ENCODE measurements around the gene PCED1A. TPM values are rescaled to one million over a fixed set of nuclear protein-coding genes. Genes with fewer than 3 reads are reported as not detected.
A peak's percentile ranks its signal among the peaks of the same experiment; 100 is the strongest.

Gene PCED1A
- total RNA-seq, 2 experiments from 2014 or later: 33.9 to 34.3 TPM

- ChIA-PET POLR2A (interaction anchor here (1.8 kb wide), 1 partner anchor 9 kb away, joined by 7 read pairs; the partner anchor contains the start of genes PCED1A and VPS16), CTCF (interaction anchor here (1.2 to 1.7 kb wide), 3 partner anchors 11 to 97 kb away, joined by 3 to 5 read pairs (median 3); no protein-coding TSS in a partner anchor)
- H3K36me3 Mint-ChIP-seq (ENCODE audit: low read depth): peaks cover 3% of the 10 kb centered on the region
- H3K4me1 Mint-ChIP-seq (ENCODE audit: low read depth): peaks cover 38% of the 10 kb centered on the region
- no peak overlapping the region for H3K27ac Mint-ChIP-seq
- H3K9me3 Mint-ChIP-seq: no peaks in the 10 kb centered on the region
- H3K27me3 Mint-ChIP-seq: no peaks in the 10 kb centered on the region
- intact Hi-C loops (cut with micrococcal nuclease): no loop called here
- TF ChIP-seq CTCF (IDR thresholded peaks at IDR 0.05): no peak
- ATAC-seq (peak; percentile 28), DNase-seq (no peak)
- H3K4me3 Mint-ChIP-seq: no peak overlapping the region
Observed at GRCh38 chr20:2849529-2849928, 9.1 kb upstream of the PCED1A start.

GRCh38 chr20:2847802-2848201, 7.3 kb upstream of the PCED1A start:
- ATAC-seq (no peak), DNase-seq (no peak)
- Mint-ChIP-seq H3K36me3 (ENCODE audit: low read depth) (peaks cover 3% of the 10 kb centered on the region), H3K4me1 (ENCODE audit: low read depth) (peaks cover 42% of the 10 kb centered on the region), H3K9me3 (no peaks in the 10 kb centered on the region), H3K27ac (no peak overlapping the region), H3K4me3 (no peak overlapping the region), H3K27me3 (no peaks in the 10 kb centered on the region)
- POLR2A ChIA-PET: interaction anchor here (1.0 kb wide), 2 partner anchors 16 to 225 kb away, joined by 4 to 5 read pairs; no protein-coding TSS in a partner anchor
- TF ChIP-seq CTCF (IDR thresholded peaks at IDR 0.05): no peak
- CTCF ChIA-PET: no interaction called here
- intact Hi-C loops (cut with micrococcal nuclease): no loop called here

GRCh38 chr20:2846698-2847097, 6.2 kb upstream of the PCED1A start:
- H3K4me1 Mint-ChIP-seq (ENCODE audit: low read depth): peaks cover 31% of the 10 kb centered on the region
- H3K4me3 Mint-ChIP-seq: no peak overlapping the region
- CTCF ChIA-PET: no interaction called here
- intact Hi-C loops (cut with micrococcal nuclease): no loop called here
- peaks cover 3% of the 10 kb centered on the region for H3K36me3 Mint-ChIP-seq (ENCODE audit: low read depth)
- no peak for ATAC-seq
- POLR2A ChIA-PET: no interaction called here
- no peak for DNase-seq
- no peak overlapping the region for H3K27ac Mint-ChIP-seq
- H3K27me3 Mint-ChIP-seq: no peaks in the 10 kb centered on the region
- no peaks in the 10 kb centered on the region for H3K9me3 Mint-ChIP-seq
- TF ChIP-seq CTCF (IDR thresholded peaks at IDR 0.05): no peak

- H3K4me3 Mint-ChIP-seq: no peak overlapping the region
- no peak overlapping the region for H3K27ac Mint-ChIP-seq
- H3K36me3 Mint-ChIP-seq (ENCODE audit: low read depth): peaks cover 3% of the 10 kb centered on the region
- POLR2A ChIA-PET: interaction anchor here (0.6 kb wide), 1 partner anchor 302 kb away, joined by 3 read pairs; no protein-coding TSS in a partner anchor
- CTCF ChIA-PET: no interaction called here
- ATAC-seq: no peak
- DNase-seq: peak; percentile 21
- H3K9me3 Mint-ChIP-seq: no peaks in the 10 kb centered on the region
- TF ChIP-seq CTCF (IDR thresholded peaks at IDR 0.05): no peak
- peaks cover 36% of the 10 kb centered on the region for H3K4me1 Mint-ChIP-seq (ENCODE audit: low read depth)
- intact Hi-C loops (cut with micrococcal nuclease): no loop called here
- no peaks in the 10 kb centered on the region for H3K27me3 Mint-ChIP-seq
Observed at GRCh38 chr20:2845607-2846006, 5.2 kb upstream of the PCED1A start.

GRCh38 chr20:2840967-2841531, 594 bp upstream of the PCED1A start:
- intact Hi-C loops (cut with micrococcal nuclease): no loop called here
- Mint-ChIP-seq H3K27me3 (no peaks in the 10 kb centered on the region), H3K36me3 (ENCODE audit: low read depth) (peaks cover 22% of the 10 kb centered on the region), H3K4me1 (ENCODE audit: low read depth) (peaks cover 40% of the 10 kb centered on the region), H3K27ac (peak overlapping the region; percentile 70), H3K4me3 (peak overlapping the region; percentile 83), H3K9me3 (no peaks in the 10 kb centered on the region)
- no peak for TF ChIP-seq CTCF (IDR thresholded peaks at IDR 0.05)
- CTCF ChIA-PET: interaction anchor here (2.0 kb wide), 1 partner anchor 25 kb away, joined by 6 read pairs; no protein-coding TSS in a partner anchor
- POLR2A ChIA-PET: interaction anchor here (0.9 to 3.0 kb wide), 8 partner anchors 8 to 331 kb away, joined by 3 to 10 read pairs (median 6); partner anchors contain the start of genes CPXM1 and PTPRA
- DNase-seq: peak; percentile 59
- ATAC-seq: peak; percentile 45

All from activated CD8-positive, alpha-beta T cell treated with anti-CD3 and anti-CD28 coated beads for 36 hours (primary cell).